Activated T-helper 1 cell treated with Interleukin-2 at 50 U/mL for 16 hours (primary cell): ENCODE data around the gene HFM1.

Experiments
- DNase-seq: peaks from one replicate; pipeline ENCODE4 v3.0.0-alpha.2; 2020; ENCODE audit warnings: low read depth

HFM1 gene

GRCh38 chr1:91234181-91234580 is 170.5 kb downstream of the HFM1 start:
- no peak for DNase-seq

GRCh38 chr1:91226741-91227140 is 177.9 kb downstream of the HFM1 start:
- no peak for DNase-seq

GRCh38 chr1:91224878-91225277 is 179.8 kb downstream of the HFM1 start:
- no peak for DNase-seq

- no peak for DNase-seq
Measured at GRCh38 chr1:91221017-91221416, 183.6 kb downstream of the HFM1 start.

GRCh38 chr1:91217911-91218310 is 186.7 kb downstream of the HFM1 start:
- no peak for DNase-seq
